Measurements from ENCODE around the gene ZDHHC3. TPM values are rescaled to one million over a fixed set of nuclear protein-coding genes. Genes with fewer than 3 reads are reported as not detected.

The ZDHHC3 gene
- total RNA-seq, 1 donor from 2014 or later: 41.2 TPM

DNA sequence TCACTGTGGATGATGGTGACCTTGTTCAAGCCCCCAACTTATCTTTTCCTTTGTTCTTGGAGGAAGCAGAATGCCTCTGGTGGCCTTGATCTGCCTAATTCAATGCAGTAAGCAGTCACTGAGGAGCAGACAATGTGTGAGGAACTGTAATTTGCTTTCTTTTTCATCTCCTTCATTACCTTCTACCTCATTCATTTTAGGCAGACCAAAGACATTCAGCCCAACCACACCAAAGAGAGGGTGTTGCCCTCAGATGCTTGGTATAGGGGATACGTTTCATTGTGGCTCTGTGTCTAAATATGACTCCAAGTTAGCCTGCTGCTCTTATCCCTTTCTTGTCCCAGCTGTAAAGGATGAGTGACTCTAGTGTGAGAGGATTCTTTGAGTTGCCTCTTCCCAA lies 15.4 kb upstream of the ZDHHC3 start:
- Histone ChIP-seq H3K79me2 (ENCODE audit: low read depth) (peaks cover 63% of the 10 kb centered on the region), H3K27ac (no peak overlapping the region), H4K20me1 (ENCODE audit: low read depth) (peaks cover 23% of the 10 kb centered on the region), H3F3A (ENCODE audit: low read depth) (no peaks in the 10 kb centered on the region), H3K36me3 (no peaks in the 10 kb centered on the region), H2AFZ (replicated peaks) (no peak overlapping the region), H3K4me1 (peaks cover 6% of the 10 kb centered on the region), H3K27me3 (no peaks in the 10 kb centered on the region), H3K4me2 (no peak overlapping the region), H3K4me3 (no peak overlapping the region), H3K9me3 (ENCODE audit: low read depth) (no peaks in the 10 kb centered on the region), H3K9ac (no peak overlapping the region)
- H3K4me1 Mint-ChIP-seq: peaks cover 17% of the 10 kb centered on the region
- H3K4me3 Mint-ChIP-seq: no peak overlapping the region
- H3K36me3 Mint-ChIP-seq: peaks cover 19% of the 10 kb centered on the region
- H3K9me3 Mint-ChIP-seq: no peaks in the 10 kb centered on the region
- no peaks in the 10 kb centered on the region for H3K27me3 Mint-ChIP-seq (ENCODE audit: insufficient read depth, low read depth)
- DNase-seq (ENCODE audit: low spot score): no peak
- H3K27ac Mint-ChIP-seq: no peak overlapping the region
- TF ChIP-seq, protein P1, sequence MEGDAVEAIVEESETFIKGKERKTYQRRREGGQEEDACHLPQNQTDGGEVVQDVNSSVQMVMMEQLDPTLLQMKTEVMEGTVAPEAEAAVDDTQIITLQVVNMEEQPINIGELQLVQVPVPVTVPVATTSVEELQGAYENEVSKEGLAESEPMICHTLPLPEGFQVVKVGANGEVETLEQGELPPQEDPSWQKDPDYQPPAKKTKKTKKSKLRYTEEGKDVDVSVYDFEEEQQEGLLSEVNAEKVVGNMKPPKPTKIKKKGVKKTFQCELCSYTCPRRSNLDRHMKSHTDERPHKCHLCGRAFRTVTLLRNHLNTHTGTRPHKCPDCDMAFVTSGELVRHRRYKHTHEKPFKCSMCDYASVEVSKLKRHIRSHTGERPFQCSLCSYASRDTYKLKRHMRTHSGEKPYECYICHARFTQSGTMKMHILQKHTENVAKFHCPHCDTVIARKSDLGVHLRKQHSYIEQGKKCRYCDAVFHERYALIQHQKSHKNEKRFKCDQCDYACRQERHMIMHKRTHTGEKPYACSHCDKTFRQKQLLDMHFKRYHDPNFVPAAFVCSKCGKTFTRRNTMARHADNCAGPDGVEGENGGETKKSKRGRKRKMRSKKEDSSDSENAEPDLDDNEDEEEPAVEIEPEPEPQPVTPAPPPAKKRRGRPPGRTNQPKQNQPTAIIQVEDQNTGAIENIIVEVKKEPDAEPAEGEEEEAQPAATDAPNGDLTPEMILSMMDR (IDR thresholded peaks at IDR 0.05): no peak
- TF ChIP-seq EZH2phosphoT487 (IDR thresholded peaks at IDR 0.05): no peak
- TF ChIP-seq EZH2 (IDR thresholded peaks at IDR 0.05): no peak

DNA sequence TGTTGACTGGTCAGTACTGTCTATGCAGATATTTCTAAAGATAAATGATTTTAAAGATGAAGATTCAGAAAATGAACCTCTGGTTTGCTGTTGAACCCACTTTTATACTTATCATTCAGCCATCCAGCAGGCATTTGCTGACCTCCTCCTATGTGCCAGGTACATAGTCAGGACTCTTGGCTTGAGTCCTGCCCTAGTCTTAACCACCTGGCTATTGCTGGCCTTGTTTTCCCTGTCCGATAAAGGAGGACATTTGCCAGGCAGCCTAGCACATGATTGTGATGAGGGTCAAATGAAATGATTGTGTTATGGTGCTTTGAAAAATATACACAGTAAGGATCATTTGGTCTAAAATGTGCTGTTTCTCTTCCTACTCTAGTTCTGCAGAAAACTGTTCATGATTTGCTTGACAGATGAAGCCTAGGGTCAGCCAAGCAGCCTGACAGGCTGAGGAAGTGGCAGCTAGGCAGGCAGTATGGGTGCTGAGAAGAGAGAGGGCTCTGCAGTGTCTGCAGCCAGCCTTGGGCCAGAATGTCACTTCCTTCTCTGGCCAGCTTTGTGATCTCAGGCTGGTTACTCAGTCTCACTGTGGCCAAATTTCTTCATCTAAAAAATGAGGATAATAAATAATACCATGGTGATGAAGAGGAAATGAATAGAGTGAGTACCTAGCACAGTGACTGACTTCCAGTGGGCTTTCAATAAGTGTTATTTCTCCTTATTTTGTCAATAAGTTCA lies 13.8 kb upstream of the ZDHHC3 start:
- H3K4me3 ChIP-seq: no peak overlapping the region
- no peak overlapping the region for H3K27ac ChIP-seq
- no peak overlapping the region for H2AFZ ChIP-seq (replicated peaks)
- H3K4me1 ChIP-seq: peaks cover 6% of the 10 kb centered on the region
- H3K36me3 ChIP-seq: no peaks in the 10 kb centered on the region
- DNase-seq (ENCODE audit: low spot score): no peak
- TF ChIP-seq, protein P1 (IDR thresholded peaks at IDR 0.05): no peak
- TF ChIP-seq EZH2 (IDR thresholded peaks at IDR 0.05) (no peak), EZH2phosphoT487 (IDR thresholded peaks at IDR 0.05) (no peak)
- peaks cover 2% of the 10 kb centered on the region for H3K9me3 Mint-ChIP-seq
- no peaks in the 10 kb centered on the region for H3K27me3 ChIP-seq
- H3K79me2 ChIP-seq (ENCODE audit: low read depth): peaks cover 76% of the 10 kb centered on the region
- peaks cover 10% of the 10 kb centered on the region for H3K4me1 Mint-ChIP-seq
- peaks cover 28% of the 10 kb centered on the region for H3K36me3 Mint-ChIP-seq
- no peak overlapping the region for H3K4me3 Mint-ChIP-seq
- no peak overlapping the region for H3K9ac ChIP-seq
- peaks cover 20% of the 10 kb centered on the region for H4K20me1 ChIP-seq (ENCODE audit: low read depth)
- no peak overlapping the region for H3K27ac Mint-ChIP-seq
- H3K4me2 ChIP-seq: no peak overlapping the region
- H3K9me3 ChIP-seq (ENCODE audit: low read depth): no peaks in the 10 kb centered on the region
- no peaks in the 10 kb centered on the region for H3K27me3 Mint-ChIP-seq (ENCODE audit: insufficient read depth, low read depth)
- no peaks in the 10 kb centered on the region for H3F3A ChIP-seq (ENCODE audit: low read depth)

DNA sequence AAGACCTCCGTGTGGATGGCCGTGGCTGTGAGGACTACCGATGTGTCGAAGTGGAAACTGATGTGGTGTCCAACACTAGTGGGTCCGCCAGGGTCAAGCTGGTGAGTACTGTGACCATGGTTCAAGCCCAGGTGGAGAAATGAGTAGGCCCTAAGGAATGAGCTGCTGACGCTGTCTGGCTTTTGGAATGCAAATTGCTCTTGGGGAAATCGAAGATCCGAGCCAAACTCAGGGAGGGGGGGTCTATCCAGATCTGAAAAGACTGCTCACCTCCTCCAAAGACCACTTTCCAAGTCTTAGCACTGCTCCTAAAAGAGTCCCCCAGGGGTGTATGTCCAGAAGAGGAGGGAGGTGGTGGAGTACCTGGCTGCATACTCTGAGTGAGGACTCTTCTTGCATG lies 13.2 kb upstream of the ZDHHC3 start:
- Histone ChIP-seq H3K4me2 (no peak overlapping the region), H3K79me2 (ENCODE audit: low read depth) (peaks cover 76% of the 10 kb centered on the region), H3K9ac (no peak overlapping the region), H3K4me1 (peaks cover 6% of the 10 kb centered on the region), H3K36me3 (no peaks in the 10 kb centered on the region), H2AFZ (replicated peaks) (no peak overlapping the region), H3K27me3 (no peaks in the 10 kb centered on the region), H3K4me3 (no peak overlapping the region), H3K9me3 (ENCODE audit: low read depth) (no peaks in the 10 kb centered on the region), H4K20me1 (ENCODE audit: low read depth) (peaks cover 20% of the 10 kb centered on the region), H3F3A (ENCODE audit: low read depth) (no peaks in the 10 kb centered on the region), H3K27ac (no peak overlapping the region)
- Mint-ChIP-seq H3K9me3 (peaks cover 2% of the 10 kb centered on the region), H3K27me3 (ENCODE audit: insufficient read depth, low read depth) (no peaks in the 10 kb centered on the region), H3K4me3 (no peak overlapping the region), H3K27ac (no peak overlapping the region), H3K4me1 (peaks cover 4% of the 10 kb centered on the region), H3K36me3 (peaks cover 29% of the 10 kb centered on the region)
- DNase-seq (ENCODE audit: low spot score): no peak
- TF ChIP-seq, protein P1 (IDR thresholded peaks at IDR 0.05): no peak
- no peak for TF ChIP-seq EZH2phosphoT487 (IDR thresholded peaks at IDR 0.05)
- no peak for TF ChIP-seq EZH2 (IDR thresholded peaks at IDR 0.05)

Data from neural progenitor cell (in vitro differentiated cells).